Measurements from ENCODE around the gene OTUB2.

DNA sequence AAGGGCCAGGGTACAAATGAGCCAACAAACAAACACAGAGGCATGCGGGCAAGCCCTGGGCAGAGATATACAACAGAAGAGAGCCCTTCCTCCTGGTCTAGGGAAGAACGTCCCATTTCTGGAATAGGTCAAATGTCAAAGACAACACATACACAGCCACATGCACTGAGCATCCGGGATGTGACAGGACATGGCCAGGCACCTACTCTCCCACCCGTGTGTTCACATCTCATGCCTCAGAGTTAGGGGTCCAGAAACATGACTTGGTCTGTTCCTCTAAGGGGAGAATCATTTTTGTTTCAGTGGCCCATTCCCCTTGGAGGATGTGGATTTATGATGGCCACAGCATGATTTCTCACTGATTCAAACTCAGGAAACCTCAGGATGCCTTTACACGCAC, 49.0 kb upstream of the OTUB2 start:
- TF ChIP-seq, protein P1, sequence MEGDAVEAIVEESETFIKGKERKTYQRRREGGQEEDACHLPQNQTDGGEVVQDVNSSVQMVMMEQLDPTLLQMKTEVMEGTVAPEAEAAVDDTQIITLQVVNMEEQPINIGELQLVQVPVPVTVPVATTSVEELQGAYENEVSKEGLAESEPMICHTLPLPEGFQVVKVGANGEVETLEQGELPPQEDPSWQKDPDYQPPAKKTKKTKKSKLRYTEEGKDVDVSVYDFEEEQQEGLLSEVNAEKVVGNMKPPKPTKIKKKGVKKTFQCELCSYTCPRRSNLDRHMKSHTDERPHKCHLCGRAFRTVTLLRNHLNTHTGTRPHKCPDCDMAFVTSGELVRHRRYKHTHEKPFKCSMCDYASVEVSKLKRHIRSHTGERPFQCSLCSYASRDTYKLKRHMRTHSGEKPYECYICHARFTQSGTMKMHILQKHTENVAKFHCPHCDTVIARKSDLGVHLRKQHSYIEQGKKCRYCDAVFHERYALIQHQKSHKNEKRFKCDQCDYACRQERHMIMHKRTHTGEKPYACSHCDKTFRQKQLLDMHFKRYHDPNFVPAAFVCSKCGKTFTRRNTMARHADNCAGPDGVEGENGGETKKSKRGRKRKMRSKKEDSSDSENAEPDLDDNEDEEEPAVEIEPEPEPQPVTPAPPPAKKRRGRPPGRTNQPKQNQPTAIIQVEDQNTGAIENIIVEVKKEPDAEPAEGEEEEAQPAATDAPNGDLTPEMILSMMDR (IDR thresholded peaks at IDR 0.05): no peak
- TF ChIP-seq POLR2A (IDR thresholded peaks at IDR 0.05): no peak
